DMS 273 (cell line): ENCODE data around the gene ADGRE2.
A peak's percentile ranks its signal among the peaks of the same experiment; 100 is the strongest.
"Not testable (repeated sequence)": the region's sequence is repeated elsewhere in the genome, so short reads cannot be mapped to it uniquely, and the experiment has no call there.

Experiments
- DNase-seq: peaks from one replicate; lab custom pipeline; 2025; ENCODE audit not compliant: unreplicated experiment; lab: John Stamatoyannopoulos, UW

Gene ADGRE2

GRCh38 chr19:14778110-14778845 lies at the start of gene ADGRE2:
ADGRE2 (minus strand) TSS chr19:14778560; CDS start chr19:14776756, 1,804 bp downstream.
- DNase-seq, result not testable (repeated sequence)

GRCh38 chr19:14826006-14826405 lies 47.6 kb upstream of the ADGRE2 start:
- no peak for DNase-seq

DNA sequence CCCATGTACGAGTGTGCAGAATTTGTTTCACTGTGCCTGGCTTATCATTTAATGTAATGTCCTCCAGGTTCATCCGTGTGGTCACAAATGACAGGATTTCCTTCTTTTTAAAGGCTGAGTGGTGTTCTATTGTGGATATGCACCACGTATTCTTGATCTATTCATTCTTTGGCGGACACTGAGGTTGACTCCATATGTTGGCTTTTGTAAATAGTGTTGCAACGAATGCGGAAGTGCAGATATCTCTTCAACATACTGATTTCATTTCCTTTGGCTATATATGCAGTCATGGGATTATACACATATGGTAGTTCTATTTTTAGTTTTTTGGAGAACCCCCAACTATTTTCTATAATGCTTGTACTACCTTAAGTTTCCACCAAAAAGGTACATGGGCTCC lies 43.6 kb upstream of the ADGRE2 start:
- DNase-seq, result no peak

DNA sequence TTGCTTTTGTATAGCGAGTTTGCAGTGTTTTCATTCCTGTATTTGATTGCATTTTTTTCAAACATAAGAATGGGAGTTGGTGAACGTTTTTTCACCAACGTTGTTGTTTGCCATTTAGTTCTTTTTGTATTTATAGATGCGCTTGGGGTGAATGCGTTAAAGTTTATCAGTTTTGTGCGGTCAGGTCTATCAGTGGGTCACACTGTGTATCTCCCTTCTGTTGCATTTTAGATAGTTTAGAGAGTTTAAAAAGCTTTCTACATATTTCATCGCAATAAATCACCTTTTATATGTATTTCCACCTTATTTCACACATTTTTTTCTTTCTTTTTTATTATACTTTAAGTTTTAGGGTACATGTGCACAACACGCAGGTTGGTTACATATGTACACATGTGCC lies 40.2 kb upstream of the ADGRE2 start:
- DNase-seq, result no peak

DNA sequence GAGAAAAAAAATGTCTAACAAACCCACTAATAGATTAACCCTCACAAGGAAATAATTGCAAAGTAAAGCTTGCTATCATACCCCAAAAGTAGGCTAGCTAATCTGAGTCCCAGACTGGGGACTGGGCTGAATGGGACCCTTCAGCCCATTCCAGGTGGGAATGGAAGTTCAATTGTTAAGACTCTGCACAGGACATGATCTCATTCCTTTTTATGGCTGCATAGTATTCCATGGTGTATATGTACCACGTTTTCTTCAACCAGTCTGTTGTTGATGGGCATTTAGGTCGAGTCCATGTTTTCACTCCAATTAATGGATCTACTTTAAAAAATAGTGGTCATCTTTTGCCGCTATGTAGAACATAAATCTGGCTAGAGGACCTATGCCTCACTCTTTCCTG lies 38.7 kb upstream of the ADGRE2 start:
- no peak for DNase-seq

- no peak for DNase-seq
Observed at GRCh38 chr19:14814982-14815652, 36.8 kb upstream of the ADGRE2 start.

- no peak for DNase-seq
Observed at GRCh38 chr19:14809272-14810057, 31.1 kb upstream of the ADGRE2 start.

GRCh38 chr19:14804765-14805164 lies 26.4 kb upstream of the ADGRE2 start:
- DNase-seq, result no peak

DNA sequence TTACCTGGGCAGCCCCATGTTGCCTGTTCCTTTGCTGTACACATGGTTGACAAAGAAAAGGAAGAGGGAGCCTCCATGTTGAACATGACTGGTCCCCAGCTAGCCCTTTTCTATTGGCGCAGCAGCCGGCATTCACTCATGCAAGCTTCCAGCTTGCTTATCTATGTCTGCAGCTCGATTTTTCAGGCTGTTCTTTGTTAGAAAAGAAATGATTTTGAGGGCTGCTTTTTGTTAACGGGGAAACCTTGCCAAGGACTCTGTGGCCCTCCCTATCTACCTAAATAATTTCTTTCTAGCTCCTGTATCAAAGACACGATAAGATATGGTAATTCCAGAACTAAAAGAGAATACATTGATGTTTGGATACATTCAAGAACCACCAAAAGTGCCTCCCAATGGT lies 20.4 kb upstream of the ADGRE2 start:
- no peak for DNase-seq

- no peak for DNase-seq
Observed at GRCh38 chr19:14796021-14796420, 17.7 kb upstream of the ADGRE2 start.

- no peak for DNase-seq
Observed at GRCh38 chr19:14795078-14795721, 16.8 kb upstream of the ADGRE2 start.

DNA sequence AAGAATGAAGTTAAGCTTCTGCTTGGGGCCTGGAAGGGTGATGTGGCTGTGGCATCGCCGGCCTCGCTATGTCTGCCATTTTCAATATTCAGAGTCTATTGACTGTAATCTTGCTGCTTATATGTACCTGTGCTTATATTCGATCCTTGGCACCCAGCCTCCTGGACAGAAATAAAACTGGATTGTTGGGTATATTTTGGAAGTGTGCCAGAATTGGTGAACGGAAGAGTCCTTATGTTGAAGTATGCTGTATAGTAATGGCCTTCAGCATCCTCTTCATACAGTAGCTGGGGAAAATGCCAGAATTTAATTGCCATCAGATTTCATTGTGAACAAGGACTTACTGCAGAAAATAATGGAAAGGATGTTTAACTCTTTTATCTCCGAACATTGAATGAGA lies 13.9 kb upstream of the ADGRE2 start:
- DNase-seq, result not testable (repeated sequence)

GRCh38 chr19:14786421-14786851 lies 8.1 kb upstream of the ADGRE2 start:
- DNase-seq, result peak; percentile 52

DNA sequence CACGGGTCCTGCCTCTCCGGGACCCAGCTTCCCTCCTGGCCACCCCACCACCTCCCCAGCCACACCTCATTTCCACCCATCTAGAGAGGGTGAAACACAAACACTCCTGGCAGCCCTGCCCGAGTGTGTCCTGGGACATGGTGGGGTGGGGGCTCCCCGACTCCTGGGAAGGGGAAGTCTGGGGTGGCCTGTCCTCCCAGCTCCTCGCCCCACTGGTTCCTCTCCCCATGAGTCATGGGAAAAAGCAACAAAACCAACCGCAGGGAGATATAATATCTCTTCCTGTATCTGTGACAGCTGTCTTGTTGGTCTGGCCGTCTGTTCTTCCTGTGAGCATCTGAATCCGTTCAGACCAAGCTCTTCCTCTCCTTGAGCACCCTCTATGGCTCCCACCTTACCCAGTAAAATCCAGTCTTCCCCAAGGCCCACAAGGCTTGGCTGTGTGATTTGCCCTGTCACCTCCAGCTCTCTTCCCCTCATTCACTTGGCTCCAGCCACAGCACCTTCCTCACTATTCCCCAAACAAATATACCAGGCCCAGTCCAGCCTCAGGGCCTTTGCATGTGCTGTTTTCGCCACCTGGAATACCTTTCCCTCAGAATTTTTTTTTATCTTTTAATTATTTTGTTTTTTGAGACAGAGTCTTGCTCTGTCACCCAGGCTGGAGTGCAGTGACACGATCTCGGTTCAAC lies 6.9 kb upstream of the ADGRE2 start:
- DNase-seq, result peak; percentile 43

- not testable (repeated sequence) for DNase-seq
Observed at GRCh38 chr19:14784730-14785101, 6.4 kb upstream of the ADGRE2 start.

- DNase-seq, result not testable (repeated sequence)
Observed at GRCh38 chr19:14783410-14783998, 5.1 kb upstream of the ADGRE2 start.

DNA sequence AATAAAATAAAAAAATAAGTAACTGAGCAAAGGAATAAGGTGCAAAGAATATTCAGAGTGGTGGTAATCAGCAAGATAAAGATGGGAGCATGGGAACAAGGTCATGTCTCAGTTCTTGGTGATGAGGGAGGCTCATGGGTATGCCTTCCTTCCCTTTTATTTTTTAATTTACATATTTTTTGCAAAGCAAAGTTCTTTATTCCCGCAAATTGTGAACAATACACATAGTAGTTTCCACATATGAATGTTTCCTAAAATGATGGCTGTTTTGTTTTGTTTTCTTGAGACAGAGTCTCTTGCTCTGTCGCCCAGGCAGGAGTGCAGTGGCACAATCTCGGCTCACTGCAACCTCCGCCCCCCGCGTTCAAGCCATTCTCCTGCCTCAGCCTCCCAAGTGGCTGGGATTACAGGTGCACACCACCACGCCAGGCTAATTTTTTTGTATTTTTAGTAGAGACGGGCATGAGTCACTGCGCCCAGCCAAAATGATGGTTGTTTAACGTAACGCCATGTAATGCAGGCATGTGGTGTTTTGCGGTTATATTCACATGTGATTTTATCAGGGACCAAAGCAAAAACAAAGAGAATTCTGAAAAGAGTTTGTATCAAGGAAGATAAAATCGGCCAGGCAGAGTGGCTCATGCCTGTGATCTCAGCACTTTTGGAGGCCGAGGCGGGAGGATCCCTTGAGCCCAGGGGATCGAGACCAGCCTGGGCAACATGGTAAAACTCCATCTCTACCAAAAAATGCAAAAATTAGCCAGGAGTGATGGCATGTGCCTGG lies 4.5 kb upstream of the ADGRE2 start:
- no peak for DNase-seq

- not testable (repeated sequence) for DNase-seq
Observed at GRCh38 chr19:14781713-14782536, 3.6 kb upstream of the ADGRE2 start.
